ENCODE results near the gene WDR17.
A peak's percentile ranks its signal among the peaks of the same experiment; 100 is the strongest.

The WDR17 gene

GRCh38 chr4:176188654-176189053 lies 123.0 kb downstream of the WDR17 start:
- Histone ChIP-seq H3K36me3 (no peaks in the 10 kb centered on the region), H3K27me3 (no peaks in the 10 kb centered on the region), H3K4me1 (peaks cover 15% of the 10 kb centered on the region), H3K4me3 (ENCODE audit: low read depth, low read length) (no peak overlapping the region), H3K9me3 (no peaks in the 10 kb centered on the region)
- no peak for DNase-seq
- TF ChIP-seq CTCF (IDR thresholded peaks at IDR 0.05; ENCODE audit: low read depth, low read length) = no peak

DNA sequence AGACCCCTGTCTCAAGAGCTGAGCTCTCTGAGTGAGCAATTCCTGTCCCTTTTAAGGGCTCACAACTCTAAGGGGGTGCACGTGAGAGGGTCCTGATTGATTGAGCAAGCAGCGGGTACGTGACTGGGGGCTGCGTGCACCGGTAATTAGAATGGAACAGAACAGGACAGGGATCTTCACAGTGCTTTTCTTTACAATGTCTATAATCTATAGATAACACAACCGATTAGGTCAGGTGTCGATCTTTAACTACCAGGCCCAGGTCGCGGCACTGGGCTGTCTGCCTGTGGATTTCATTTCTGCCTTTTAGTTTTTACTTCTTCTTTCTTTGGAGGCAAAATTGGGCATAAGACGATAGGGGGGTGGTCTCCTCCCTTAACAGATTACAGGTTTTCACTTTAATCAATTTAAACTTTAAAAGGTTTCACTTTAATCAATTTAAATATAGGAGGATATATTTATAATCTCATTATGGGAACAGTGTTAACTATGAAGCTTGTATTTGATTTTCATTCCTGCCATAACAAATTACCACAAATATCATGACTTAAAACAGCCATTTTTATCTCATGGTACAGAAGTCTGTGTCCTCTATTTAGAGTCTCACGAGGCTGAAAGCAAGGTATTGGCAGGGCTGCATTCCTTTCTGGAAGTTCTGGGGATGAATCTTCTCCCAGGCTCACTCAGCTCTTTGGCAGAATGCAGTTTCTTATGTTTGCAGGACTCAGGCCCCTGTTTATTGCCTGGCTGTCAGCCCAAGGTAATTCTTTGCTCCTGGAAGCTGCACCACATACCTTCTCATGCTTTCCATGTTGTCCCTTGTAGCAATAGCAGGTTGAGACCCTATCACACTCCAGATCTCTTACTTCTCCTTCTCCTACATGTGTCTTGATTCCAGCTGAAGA lies 124.5 kb downstream of the WDR17 start:
- no peak for DNase-seq
- peaks cover 15% of the 10 kb centered on the region for H3K4me1 ChIP-seq
- TF ChIP-seq CTCF (IDR thresholded peaks at IDR 0.05; ENCODE audit: low read depth, low read length) = no peak

DNA sequence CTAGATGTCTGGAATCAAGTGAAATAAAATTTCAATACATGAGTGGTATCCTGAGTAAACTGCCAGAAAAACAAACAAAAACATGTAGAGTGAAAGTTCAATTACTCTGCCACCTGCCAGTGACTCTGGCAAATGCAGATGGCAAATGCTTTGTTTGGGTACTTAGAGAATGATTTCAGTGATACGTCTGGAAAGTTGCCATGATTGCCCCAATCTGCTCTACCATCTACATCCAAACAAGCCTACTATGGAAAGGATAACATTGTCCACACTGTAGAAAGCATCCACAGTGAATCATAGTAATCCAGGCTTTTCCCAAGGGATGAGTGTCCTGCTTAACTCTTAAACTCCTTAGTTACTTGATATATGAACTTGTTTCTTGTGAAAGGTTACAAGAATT lies 126.3 kb downstream of the WDR17 start:
- no peak overlapping the region for H3K4me3 ChIP-seq (ENCODE audit: low read depth, low read length)

More for the DNA sequence above, 124.5 kb downstream of the WDR17 start:
- H3K9me3 ChIP-seq = no peaks in the 10 kb centered on the region
- no peaks in the 10 kb centered on the region for H3K36me3 ChIP-seq
- peak overlapping the region; percentile 17; the same call in 1 of the 2 replicates for H3K4me3 ChIP-seq (ENCODE audit: low read depth, low read length)
- H3K27me3 ChIP-seq = no peaks in the 10 kb centered on the region

DNA sequence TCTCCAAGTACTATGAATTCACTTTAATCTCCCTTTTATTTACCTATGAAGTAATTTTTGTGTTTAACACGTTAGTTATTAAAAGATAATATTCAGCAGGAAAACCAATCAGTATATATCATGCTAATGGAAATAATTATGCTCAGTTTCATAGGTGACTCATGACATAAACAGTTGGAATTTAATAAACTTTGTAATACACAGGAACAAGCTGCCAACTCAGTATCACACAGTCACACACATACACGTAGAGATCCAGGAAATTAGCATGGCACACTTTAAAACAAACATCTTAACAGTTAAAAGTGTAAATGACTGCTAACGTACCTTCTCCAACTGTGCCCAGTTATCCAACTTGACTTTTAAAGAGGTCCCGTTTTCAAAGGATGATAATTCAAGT lies 127.5 kb downstream of the WDR17 start:
- peaks cover 15% of the 10 kb centered on the region for H3K4me1 ChIP-seq
- no peak overlapping the region for H3K4me3 ChIP-seq (ENCODE audit: low read depth, low read length)
- no peaks in the 10 kb centered on the region for H3K9me3 ChIP-seq
- no peaks in the 10 kb centered on the region for H3K27me3 ChIP-seq
- no peak for TF ChIP-seq CTCF (IDR thresholded peaks at IDR 0.05; ENCODE audit: low read depth, low read length)
- no peak for DNase-seq
- no peaks in the 10 kb centered on the region for H3K36me3 ChIP-seq

More for the DNA sequence above, 126.3 kb downstream of the WDR17 start:
- Histone ChIP-seq H3K27me3 (no peaks in the 10 kb centered on the region), H3K4me1 (peaks cover 15% of the 10 kb centered on the region), H3K36me3 (no peaks in the 10 kb centered on the region), H3K9me3 (no peaks in the 10 kb centered on the region)
- DNase-seq = peak; percentile 42
- TF ChIP-seq CTCF (IDR thresholded peaks at IDR 0.05; ENCODE audit: low read depth, low read length) = peak; percentile 30

DNA sequence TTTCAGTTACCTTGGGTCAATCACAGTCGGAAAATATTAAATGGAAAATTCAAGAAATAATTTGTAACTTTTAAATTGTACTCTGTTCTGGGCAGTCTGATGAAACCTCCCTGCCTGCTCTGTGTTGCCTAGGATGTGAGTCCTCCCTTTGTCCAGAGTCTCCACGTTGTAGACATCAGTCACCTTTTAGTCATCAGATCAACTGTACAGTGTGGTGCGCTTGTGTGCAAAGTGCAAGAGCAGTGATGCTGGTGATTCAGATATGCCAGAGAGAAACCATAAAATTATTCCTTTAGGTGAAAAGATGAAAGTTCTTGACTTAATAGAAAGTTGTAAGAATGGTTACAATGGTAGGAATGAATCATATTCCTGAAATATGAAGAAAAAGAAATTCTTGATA lies 128.3 kb downstream of the WDR17 start:
- H3K4me1 ChIP-seq = peaks cover 15% of the 10 kb centered on the region
- no peak for DNase-seq
- H3K27me3 ChIP-seq = no peaks in the 10 kb centered on the region
- no peak overlapping the region for H3K4me3 ChIP-seq (ENCODE audit: low read depth, low read length)
- no peaks in the 10 kb centered on the region for H3K9me3 ChIP-seq
- no peak for TF ChIP-seq CTCF (IDR thresholded peaks at IDR 0.05; ENCODE audit: low read depth, low read length)
- no peaks in the 10 kb centered on the region for H3K36me3 ChIP-seq

Data from BE2C (cell line).